Measurements from ENCODE around the gene NUP43.
"Not testable (repeated sequence)": the region's sequence is repeated elsewhere in the genome, so short reads cannot be mapped to it uniquely, and the experiment has no call there.

The NUP43 gene

GRCh38 chr6:149754548-149754947, 8.2 kb upstream of the NUP43 start:
- TF ChIP-seq CTCF (IDR thresholded peaks at IDR 0.05) (no peak), ZFX (IDR thresholded peaks at IDR 0.05; ENCODE audit: borderline replicate concordance) (no peak)
- H3K27ac ChIP-seq = no peak overlapping the region

GRCh38 chr6:149753374-149753637, 7.0 kb upstream of the NUP43 start:
- H3K27ac ChIP-seq = not testable (repeated sequence)

- no peak overlapping the region for H3K27ac ChIP-seq
- TF ChIP-seq CTCF (IDR thresholded peaks at IDR 0.05) = no peak
- no peak for TF ChIP-seq ZFX (IDR thresholded peaks at IDR 0.05; ENCODE audit: borderline replicate concordance)
Measured at GRCh38 chr6:149752600-149753373, 6.5 kb upstream of the NUP43 start.

GRCh38 chr6:149751920-149752319, 5.6 kb upstream of the NUP43 start:
- H3K27ac ChIP-seq = not testable (repeated sequence)

- no peak overlapping the region for H3K27ac ChIP-seq
- TF ChIP-seq ZFX (IDR thresholded peaks at IDR 0.05; ENCODE audit: borderline replicate concordance) (no peak), CTCF (IDR thresholded peaks at IDR 0.05) (no peak)
Measured at GRCh38 chr6:149751239-149751638, 4.9 kb upstream of the NUP43 start.

- H3K27ac ChIP-seq = peak overlapping the region; percentile 95
- no peak for TF ChIP-seq CTCF (IDR thresholded peaks at IDR 0.05)
- no peak for TF ChIP-seq ZFX (IDR thresholded peaks at IDR 0.05; ENCODE audit: borderline replicate concordance)
Measured at GRCh38 chr6:149750136-149750609, 3.8 kb upstream of the NUP43 start.

- TF ChIP-seq ZFX (IDR thresholded peaks at IDR 0.05; ENCODE audit: borderline replicate concordance) = no peak
- TF ChIP-seq CTCF (IDR thresholded peaks at IDR 0.05) = no peak
- H3K27ac ChIP-seq = peak within 1 kb of the TSS; percentile 95
Measured at GRCh38 chr6:149749594-149750135, 3.3 kb upstream of the NUP43 start, which contains the start of gene PCMT1. PCMT1 (plus strand) TSS chr6:149749741; CDS start chr6:149749902, 161 bp downstream.

- H3K27ac ChIP-seq = peak overlapping the region; percentile 95
Measured at GRCh38 chr6:149749082-149749593, 2.8 kb upstream of the NUP43 start.

GRCh38 chr6:149745252-149745651, 1.1 kb downstream of the NUP43 start:
- peak overlapping the region; percentile 81; the same call in 1 of the 2 replicates for H3K27ac ChIP-seq

Data from 22Rv1 (cell line).